Caco-2 (cell line): ENCODE measurements around the gene PSMD1. TPM values are rescaled to one million over a fixed set of nuclear protein-coding genes. Genes with fewer than 3 reads are reported as not detected.
A peak's percentile ranks its signal among the peaks of the same experiment; 100 is the strongest.

Source experiments
- BruUV-seq: library from RNA; stranded (reverse); fragments of 400-500 nt; replicated peaks from 2 replicates; lab custom pipeline; 2021; lab: Mats Ljungman, UMichigan
- CTCF ChIA-PET: fragments of 300-600 bp; sonication (Branson Sonifier 250); formaldehyde crosslinking; loops from one replicate; lab custom pipeline; 2022; ENCODE audit warnings: antibody characterized with exemption; lab: Charles Lee
- POLR2A ChIA-PET: fragments of 300-600 bp; sonication (Branson Sonifier 250); formaldehyde crosslinking; loops from one replicate; lab custom pipeline; 2022; ENCODE audit warnings: antibody characterized with exemption; lab: Charles Lee
- DNase-seq, 2 experiments: peaks; one replicate each; pipeline versions ENCODE4 v3.0.0 to v3.0.0-alpha.2; 2020 to 2022
- H3K27me3 ChIP-seq: replicated peaks from 2 replicates; pipeline ENCODE4 v1.6.0; 2011; ENCODE audit warnings: low read length; ENCODE audit not compliant: control insufficient read depth, insufficient read depth
- H3K36me3 ChIP-seq: 2 replicates; pipeline ENCODE4 v1.5.1; 2011; ENCODE audit warnings: low read length; ENCODE audit not compliant: control insufficient read depth, insufficient read depth
- H3K4me1 ChIP-seq: fragments of 250-450 bp; sonication (Bioruptor Pico); 2 replicates; pipeline ENCODE4 v1.5.1; 2020; ENCODE audit warnings: mild to moderate bottlenecking
- H3K4me3 ChIP-seq: 2 replicates; pipeline ENCODE4 v1.5.1; 2011; ENCODE audit warnings: low read depth, mild to moderate bottlenecking, control low read depth, low read length
- H3K9me3 ChIP-seq: fragments of 250-450 bp; sonication (Bioruptor Pico); 2 replicates; pipeline ENCODE4 v1.5.1; 2020; ENCODE audit warnings: mild to moderate bottlenecking, moderate library complexity
- H3K27ac Mint-ChIP-seq: one replicate; pipeline ENCODE4 v1.8.0; 2022; ENCODE audit warnings: mixed read lengths; ENCODE audit not compliant: unreplicated experiment
- H3K27me3 Mint-ChIP-seq: one replicate; pipeline ENCODE4 v1.8.0; 2022; ENCODE audit warnings: mixed read lengths; ENCODE audit not compliant: insufficient read depth, unreplicated experiment
- H3K36me3 Mint-ChIP-seq: one replicate; pipeline ENCODE4 v1.8.0; 2022; ENCODE audit warnings: mild to moderate bottlenecking, mixed read lengths; ENCODE audit not compliant: insufficient read depth, unreplicated experiment
- H3K4me1 Mint-ChIP-seq: one replicate; pipeline ENCODE4 v1.8.0; 2022; ENCODE audit warnings: low read depth, mixed read lengths; ENCODE audit not compliant: unreplicated experiment
- H3K4me3 Mint-ChIP-seq: one replicate; pipeline ENCODE4 v1.8.0; 2022; ENCODE audit warnings: mild to moderate bottlenecking, moderate library complexity, mixed read lengths; ENCODE audit not compliant: unreplicated experiment
- H3K9me3 Mint-ChIP-seq: one replicate; pipeline ENCODE4 v1.8.0; 2022; ENCODE audit warnings: mixed read lengths; ENCODE audit not compliant: unreplicated experiment
- intact Hi-C: fragments of 100-400 bp; cut with micrococcal nuclease; formaldehyde crosslinking; loops from one replicate; pipeline ENCODE4 v1.10.0; 2022; ENCODE audit not compliant: unreplicated experiment
- total RNA-seq: library from RNA; stranded (reverse); gene quantifications from 2 replicates; pipeline ENCODE4 v1.2.3, GENCODE V29; 2022
- TF ChIP-seq, protein P1 (sequence below), 2 experiments: fragments of 200-600 bp in 1 of 2; IDR thresholded peaks; 1 replicate in 1 of 2; 2 replicates in 1 of 2; pipeline versions ENCODE4 v1.5.1 to v1.8.0; 2011 to 2022; ENCODE audit warnings: antibody characterized with exemption in 1 of 2, control low read depth in 1 of 2, inconsistent platforms in 1 of 2, low read depth in 1 of 2, low read length in 1 of 2, mild to moderate bottlenecking in 1 of 2, moderate library complexity in 1 of 2; ENCODE audit not compliant: insufficient read depth in 1 of 2, severe bottlenecking in 1 of 2, unreplicated experiment in 1 of 2

PSMD1 gene
- total RNA-seq, 1 experiment from 2014 or later, result 126 TPM

DNA sequence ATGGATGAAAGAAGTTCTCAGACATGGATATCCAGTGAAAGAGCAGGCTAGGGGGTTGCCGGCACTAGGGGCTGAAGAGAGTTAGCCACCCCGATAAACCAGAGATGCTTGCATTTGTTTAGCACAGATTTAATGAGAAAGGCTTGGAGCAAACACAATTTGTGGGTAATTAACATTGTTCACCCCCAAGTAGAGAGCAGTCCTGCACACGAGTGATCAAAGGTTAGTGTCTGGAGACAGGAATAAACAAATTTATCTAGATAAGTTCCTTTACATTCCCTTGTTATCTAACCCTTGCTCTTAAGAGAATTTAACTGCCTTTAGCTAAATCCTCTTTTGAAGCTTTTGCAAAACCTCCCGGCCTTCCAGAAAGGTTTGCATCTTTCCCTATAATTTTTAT, 44.3 kb downstream of the PSMD1 start:
- no peaks in the 10 kb centered on the region for H3K27me3 Mint-ChIP-seq
- peaks cover 13% of the 10 kb centered on the region for H3K4me1 Mint-ChIP-seq
- H3K9me3 ChIP-seq, result peaks cover 21% of the 10 kb centered on the region
- H3K4me1 ChIP-seq, result peaks cover 27% of the 10 kb centered on the region
- H3K27me3 ChIP-seq, result no peaks in the 10 kb centered on the region
- peaks cover 72% of the 10 kb centered on the region for H3K36me3 Mint-ChIP-seq
- peak overlapping the region; percentile 46 for H3K4me3 Mint-ChIP-seq
- BruUV-seq, result no TSS peak
- peaks cover 33% of the 10 kb centered on the region for H3K9me3 Mint-ChIP-seq
- intact Hi-C loops, result loop anchor here (2.0 to 5.0 kb wide), 2 partner anchors 64 to 351 kb away; no protein-coding TSS in a partner anchor
- H3K4me3 ChIP-seq, result no peak overlapping the region
- H3K27ac Mint-ChIP-seq, result peak overlapping the region; percentile 53
- peak; percentile 25 to 43 for DNase-seq
- H3K36me3 ChIP-seq, result peaks cover 1% of the 10 kb centered on the region
- ChIA-PET POLR2A (no interaction called here), CTCF (interaction anchor here (0.6 kb wide), 1 partner anchor 90 kb away, joined by 5 read pairs; no protein-coding TSS in a partner anchor)
- TF ChIP-seq, protein P1, sequence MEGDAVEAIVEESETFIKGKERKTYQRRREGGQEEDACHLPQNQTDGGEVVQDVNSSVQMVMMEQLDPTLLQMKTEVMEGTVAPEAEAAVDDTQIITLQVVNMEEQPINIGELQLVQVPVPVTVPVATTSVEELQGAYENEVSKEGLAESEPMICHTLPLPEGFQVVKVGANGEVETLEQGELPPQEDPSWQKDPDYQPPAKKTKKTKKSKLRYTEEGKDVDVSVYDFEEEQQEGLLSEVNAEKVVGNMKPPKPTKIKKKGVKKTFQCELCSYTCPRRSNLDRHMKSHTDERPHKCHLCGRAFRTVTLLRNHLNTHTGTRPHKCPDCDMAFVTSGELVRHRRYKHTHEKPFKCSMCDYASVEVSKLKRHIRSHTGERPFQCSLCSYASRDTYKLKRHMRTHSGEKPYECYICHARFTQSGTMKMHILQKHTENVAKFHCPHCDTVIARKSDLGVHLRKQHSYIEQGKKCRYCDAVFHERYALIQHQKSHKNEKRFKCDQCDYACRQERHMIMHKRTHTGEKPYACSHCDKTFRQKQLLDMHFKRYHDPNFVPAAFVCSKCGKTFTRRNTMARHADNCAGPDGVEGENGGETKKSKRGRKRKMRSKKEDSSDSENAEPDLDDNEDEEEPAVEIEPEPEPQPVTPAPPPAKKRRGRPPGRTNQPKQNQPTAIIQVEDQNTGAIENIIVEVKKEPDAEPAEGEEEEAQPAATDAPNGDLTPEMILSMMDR (IDR thresholded peaks at IDR 0.05; ENCODE audit: insufficient read depth in 1 of 2, low read depth in 1 of 2, low read length in 1 of 2, severe bottlenecking in 1 of 2, unreplicated experiment in 1 of 2), result no peak

DNA sequence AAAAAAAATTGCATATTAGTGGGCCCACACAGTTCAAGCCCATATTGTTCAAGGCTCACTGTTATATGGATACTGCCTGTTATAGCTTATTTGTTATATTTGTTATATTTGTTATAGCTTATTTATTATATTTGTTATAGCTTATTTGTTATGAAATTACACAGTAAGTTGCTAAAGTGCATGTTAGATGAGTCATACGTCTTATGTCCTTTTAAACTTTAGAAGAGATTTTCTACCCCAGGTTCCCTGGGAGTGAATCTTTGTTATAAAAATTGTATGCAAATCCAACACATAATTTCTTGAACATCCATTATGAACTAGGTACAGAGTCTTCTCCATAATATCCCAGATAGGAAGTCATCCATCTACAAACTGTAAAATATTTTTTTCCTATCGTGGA, 46.1 kb downstream of the PSMD1 start:
- ChIA-PET CTCF (no interaction called here), POLR2A (no interaction called here)
- intact Hi-C loops, result loop anchor here (5.0 kb wide), 1 partner anchor 350 kb away; no protein-coding TSS in a partner anchor
- peaks cover 1% of the 10 kb centered on the region for H3K36me3 ChIP-seq
- H3K27me3 ChIP-seq, result no peaks in the 10 kb centered on the region
- DNase-seq, result no peak
- Mint-ChIP-seq H3K27ac (no peak overlapping the region), H3K4me3 (no peak overlapping the region), H3K9me3 (peaks cover 22% of the 10 kb centered on the region), H3K27me3 (no peaks in the 10 kb centered on the region), H3K4me1 (peaks cover 13% of the 10 kb centered on the region), H3K36me3 (peaks cover 54% of the 10 kb centered on the region)
- peaks cover 13% of the 10 kb centered on the region; the same call in 1 of the 2 replicates for H3K9me3 ChIP-seq
- H3K4me3 ChIP-seq, result no peak overlapping the region
- BruUV-seq, result no TSS peak
- TF ChIP-seq, protein P1 (IDR thresholded peaks at IDR 0.05; ENCODE audit: insufficient read depth in 1 of 2, low read depth in 1 of 2, low read length in 1 of 2, severe bottlenecking in 1 of 2, unreplicated experiment in 1 of 2), result no peak
- peaks cover 27% of the 10 kb centered on the region for H3K4me1 ChIP-seq

DNA sequence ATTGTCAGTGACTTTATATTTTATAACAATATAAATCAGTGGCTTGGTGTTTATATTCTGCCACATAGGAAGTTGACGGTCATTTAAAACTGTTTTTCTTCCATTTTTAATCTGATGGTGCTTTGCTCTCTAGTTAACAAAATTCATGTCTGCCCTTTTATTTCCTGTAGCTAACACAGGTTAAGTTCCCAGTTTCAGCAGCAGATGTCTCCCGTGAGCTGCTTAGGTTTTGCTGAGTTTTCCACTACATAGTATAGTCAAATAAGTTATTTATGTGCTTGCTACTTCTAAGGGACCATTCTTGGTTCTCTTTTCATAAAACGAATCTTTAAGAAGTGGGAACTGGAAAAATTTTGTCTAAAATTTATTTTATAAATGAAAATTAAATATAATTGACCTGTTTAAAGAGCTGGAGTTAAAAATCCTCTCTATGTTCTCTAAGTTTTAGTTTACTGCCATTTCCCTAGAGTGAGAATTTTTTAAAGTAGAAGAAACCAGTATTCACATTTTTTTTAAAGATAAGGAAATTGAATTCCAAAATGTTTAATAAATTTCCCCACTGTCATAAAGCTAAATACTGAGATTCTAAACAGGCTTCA, 47.5 kb downstream of the PSMD1 start:
- ChIA-PET CTCF (interaction anchor here (1.0 to 1.2 kb wide), 2 partner anchors 90 to 348 kb away, joined by 3 to 4 read pairs; no protein-coding TSS in a partner anchor), POLR2A (no interaction called here)
- Histone ChIP-seq H3K9me3 (peaks cover 13% of the 10 kb centered on the region; the same call in 1 of the 2 replicates), H3K4me1 (peaks cover 27% of the 10 kb centered on the region), H3K4me3 (no peak overlapping the region), H3K27me3 (no peaks in the 10 kb centered on the region), H3K36me3 (peaks cover 1% of the 10 kb centered on the region)
- H3K4me3 Mint-ChIP-seq, result no peak overlapping the region
- no peaks in the 10 kb centered on the region for H3K27me3 Mint-ChIP-seq
- no peak overlapping the region for H3K27ac Mint-ChIP-seq
- H3K9me3 Mint-ChIP-seq, result peaks cover 10% of the 10 kb centered on the region
- TF ChIP-seq, protein P1 (IDR thresholded peaks at IDR 0.05; ENCODE audit: insufficient read depth in 1 of 2, low read depth in 1 of 2, low read length in 1 of 2, severe bottlenecking in 1 of 2, unreplicated experiment in 1 of 2), result peak; percentile 44 to 61
- peaks cover 40% of the 10 kb centered on the region for H3K36me3 Mint-ChIP-seq
- DNase-seq, result peak in 1 of 2 experiments; percentile 46
- H3K4me1 Mint-ChIP-seq, result peaks cover 13% of the 10 kb centered on the region
- intact Hi-C loops, result loop anchor here (2.0 to 5.0 kb wide), 2 partner anchors 95 to 348 kb away; partner anchors contain the start of gene ARMC9
- no TSS peak for BruUV-seq
